ENCODE data around the gene NLRP4.

NLRP4 gene

DNA sequence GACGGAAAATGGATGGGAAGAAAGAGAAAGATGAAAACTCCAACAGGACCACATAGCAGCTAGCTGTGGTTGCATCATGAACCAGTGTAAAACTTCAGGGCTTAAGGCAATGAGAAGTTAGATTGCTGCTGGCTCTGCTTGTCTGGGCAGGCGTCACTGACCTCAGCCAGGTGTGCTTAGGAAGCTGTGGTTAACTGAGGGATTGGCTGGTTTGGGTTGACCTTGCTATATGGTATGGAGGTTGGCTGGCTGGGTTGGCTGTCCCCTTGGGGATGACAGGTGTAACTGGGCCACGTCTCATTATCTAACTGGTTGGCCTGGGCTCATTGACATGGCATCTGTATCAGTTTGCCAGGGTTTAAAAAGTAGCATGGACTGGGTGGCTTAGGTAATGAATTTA lies 40.9 kb downstream of the NLRP4 start:
- TF ChIP-seq RARB (CRISPR knock-in tag; IDR thresholded peaks at IDR 0.05): no peak
- TF ChIP-seq ESRRG (CRISPR knock-in tag; IDR thresholded peaks at IDR 0.05): no peak
- TF ChIP-seq, protein P1, sequence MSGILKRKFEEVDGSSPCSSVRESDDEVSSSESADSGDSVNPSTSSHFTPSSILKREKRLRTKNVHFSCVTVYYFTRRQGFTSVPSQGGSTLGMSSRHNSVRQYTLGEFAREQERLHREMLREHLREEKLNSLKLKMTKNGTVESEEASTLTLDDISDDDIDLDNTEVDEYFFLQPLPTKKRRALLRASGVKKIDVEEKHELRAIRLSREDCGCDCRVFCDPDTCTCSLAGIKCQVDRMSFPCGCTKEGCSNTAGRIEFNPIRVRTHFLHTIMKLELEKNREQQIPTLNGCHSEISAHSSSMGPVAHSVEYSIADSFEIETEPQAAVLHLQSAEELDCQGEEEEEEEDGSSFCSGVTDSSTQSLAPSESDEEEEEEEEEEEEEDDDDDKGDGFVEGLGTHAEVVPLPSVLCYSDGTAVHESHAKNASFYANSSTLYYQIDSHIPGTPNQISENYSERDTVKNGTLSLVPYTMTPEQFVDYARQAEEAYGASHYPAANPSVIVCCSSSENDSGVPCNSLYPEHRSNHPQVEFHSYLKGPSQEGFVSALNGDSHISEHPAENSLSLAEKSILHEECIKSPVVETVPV (CRISPR knock-in tag; IDR thresholded peaks at IDR 0.05): no peak
- TF ChIP-seq GLIS3 (CRISPR knock-in tag; IDR thresholded peaks at IDR 0.05): no peak
- TF ChIP-seq, protein P2, sequence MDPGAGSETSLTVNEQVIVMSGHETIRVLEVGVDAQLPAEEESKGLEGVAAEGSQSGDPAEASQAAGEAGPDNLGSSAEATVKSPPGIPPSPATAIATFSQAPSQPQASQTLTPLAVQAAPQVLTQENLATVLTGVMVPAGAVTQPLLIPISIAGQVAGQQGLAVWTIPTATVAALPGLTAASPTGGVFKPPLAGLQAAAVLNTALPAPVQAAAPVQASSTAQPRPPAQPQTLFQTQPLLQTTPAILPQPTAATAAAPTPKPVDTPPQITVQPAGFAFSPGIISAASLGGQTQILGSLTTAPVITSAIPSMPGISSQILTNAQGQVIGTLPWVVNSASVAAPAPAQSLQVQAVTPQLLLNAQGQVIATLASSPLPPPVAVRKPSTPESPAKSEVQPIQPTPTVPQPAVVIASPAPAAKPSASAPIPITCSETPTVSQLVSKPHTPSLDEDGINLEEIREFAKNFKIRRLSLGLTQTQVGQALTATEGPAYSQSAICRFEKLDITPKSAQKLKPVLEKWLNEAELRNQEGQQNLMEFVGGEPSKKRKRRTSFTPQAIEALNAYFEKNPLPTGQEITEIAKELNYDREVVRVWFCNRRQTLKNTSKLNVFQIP (CRISPR knock-in tag; IDR thresholded peaks at IDR 0.05; ENCODE audit: borderline replicate concordance, low read depth): no peak
- TF ChIP-seq ZFP30 (CRISPR knock-in tag; IDR thresholded peaks at IDR 0.05): no peak
- no peak for TF ChIP-seq ISL1 (CRISPR knock-in tag; IDR thresholded peaks at IDR 0.05)
- no peak for TF ChIP-seq SNAI2 (CRISPR knock-in tag; IDR thresholded peaks at IDR 0.05)
- TF ChIP-seq ZC3H10 (CRISPR knock-in tag; IDR thresholded peaks at IDR 0.05): no peak
- TF ChIP-seq TCF4 (CRISPR knock-in tag; IDR thresholded peaks at IDR 0.05; ENCODE audit: borderline replicate concordance): no peak
- TF ChIP-seq ZNF8 (CRISPR knock-in tag; IDR thresholded peaks at IDR 0.05): no peak
- TF ChIP-seq TOX (CRISPR knock-in tag; IDR thresholded peaks at IDR 0.05; ENCODE audit: borderline replicate concordance): no peak
- TF ChIP-seq CSDC2 (CRISPR knock-in tag; IDR thresholded peaks at IDR 0.05): no peak
- TF ChIP-seq PPARA (CRISPR knock-in tag; IDR thresholded peaks at IDR 0.05; ENCODE audit: borderline replicate concordance): no peak
- TF ChIP-seq BACH2 (CRISPR knock-in tag; IDR thresholded peaks at IDR 0.05; ENCODE audit: borderline replicate concordance): no peak
- TF ChIP-seq, protein P3, sequence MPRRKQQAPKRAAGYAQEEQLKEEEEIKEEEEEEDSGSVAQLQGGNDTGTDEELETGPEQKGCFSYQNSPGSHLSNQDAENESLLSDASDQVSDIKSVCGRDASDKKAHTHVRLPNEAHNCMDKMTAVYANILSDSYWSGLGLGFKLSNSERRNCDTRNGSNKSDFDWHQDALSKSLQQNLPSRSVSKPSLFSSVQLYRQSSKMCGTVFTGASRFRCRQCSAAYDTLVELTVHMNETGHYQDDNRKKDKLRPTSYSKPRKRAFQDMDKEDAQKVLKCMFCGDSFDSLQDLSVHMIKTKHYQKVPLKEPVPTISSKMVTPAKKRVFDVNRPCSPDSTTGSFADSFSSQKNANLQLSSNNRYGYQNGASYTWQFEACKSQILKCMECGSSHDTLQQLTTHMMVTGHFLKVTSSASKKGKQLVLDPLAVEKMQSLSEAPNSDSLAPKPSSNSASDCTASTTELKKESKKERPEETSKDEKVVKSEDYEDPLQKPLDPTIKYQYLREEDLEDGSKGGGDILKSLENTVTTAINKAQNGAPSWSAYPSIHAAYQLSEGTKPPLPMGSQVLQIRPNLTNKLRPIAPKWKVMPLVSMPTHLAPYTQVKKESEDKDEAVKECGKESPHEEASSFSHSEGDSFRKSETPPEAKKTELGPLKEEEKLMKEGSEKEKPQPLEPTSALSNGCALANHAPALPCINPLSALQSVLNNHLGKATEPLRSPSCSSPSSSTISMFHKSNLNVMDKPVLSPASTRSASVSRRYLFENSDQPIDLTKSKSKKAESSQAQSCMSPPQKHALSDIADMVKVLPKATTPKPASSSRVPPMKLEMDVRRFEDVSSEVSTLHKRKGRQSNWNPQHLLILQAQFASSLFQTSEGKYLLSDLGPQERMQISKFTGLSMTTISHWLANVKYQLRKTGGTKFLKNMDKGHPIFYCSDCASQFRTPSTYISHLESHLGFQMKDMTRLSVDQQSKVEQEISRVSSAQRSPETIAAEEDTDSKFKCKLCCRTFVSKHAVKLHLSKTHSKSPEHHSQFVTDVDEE (CRISPR knock-in tag; IDR thresholded peaks at IDR 0.05): no peak
- TF ChIP-seq OSR1 (CRISPR knock-in tag; IDR thresholded peaks at IDR 0.05): no peak
- no peak for TF ChIP-seq ARNTL (CRISPR knock-in tag; IDR thresholded peaks at IDR 0.05; ENCODE audit: borderline replicate concordance, low read depth)
- ATAC-seq: no peak

DNA sequence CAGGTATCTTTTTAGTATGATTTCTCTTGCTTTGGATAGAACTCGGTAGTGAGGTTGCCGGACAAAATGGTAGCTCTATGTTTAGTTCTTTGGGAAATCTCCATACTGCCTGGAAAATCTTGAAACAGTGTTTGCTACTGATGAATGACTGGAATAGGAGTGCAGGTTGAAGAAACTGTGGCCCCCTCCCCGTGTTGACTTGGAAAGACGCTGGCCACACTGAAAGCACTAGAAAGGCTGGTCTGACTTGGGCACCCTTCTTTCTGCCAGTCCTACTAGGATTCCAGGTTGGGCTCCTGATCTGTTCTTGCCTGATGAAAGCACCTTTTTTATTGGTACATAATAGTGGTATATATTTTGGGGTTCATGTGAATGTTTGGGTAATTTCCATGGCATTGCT lies 46.3 kb downstream of the NLRP4 start:
- TF ChIP-seq, protein P2 (CRISPR knock-in tag; IDR thresholded peaks at IDR 0.05; ENCODE audit: borderline replicate concordance, low read depth): no peak
- TF ChIP-seq BACH2 (CRISPR knock-in tag; IDR thresholded peaks at IDR 0.05; ENCODE audit: borderline replicate concordance): no peak
- no peak for TF ChIP-seq PPARA (CRISPR knock-in tag; IDR thresholded peaks at IDR 0.05; ENCODE audit: borderline replicate concordance)
- no peak for TF ChIP-seq CSDC2 (CRISPR knock-in tag; IDR thresholded peaks at IDR 0.05)
- TF ChIP-seq, protein P4, sequence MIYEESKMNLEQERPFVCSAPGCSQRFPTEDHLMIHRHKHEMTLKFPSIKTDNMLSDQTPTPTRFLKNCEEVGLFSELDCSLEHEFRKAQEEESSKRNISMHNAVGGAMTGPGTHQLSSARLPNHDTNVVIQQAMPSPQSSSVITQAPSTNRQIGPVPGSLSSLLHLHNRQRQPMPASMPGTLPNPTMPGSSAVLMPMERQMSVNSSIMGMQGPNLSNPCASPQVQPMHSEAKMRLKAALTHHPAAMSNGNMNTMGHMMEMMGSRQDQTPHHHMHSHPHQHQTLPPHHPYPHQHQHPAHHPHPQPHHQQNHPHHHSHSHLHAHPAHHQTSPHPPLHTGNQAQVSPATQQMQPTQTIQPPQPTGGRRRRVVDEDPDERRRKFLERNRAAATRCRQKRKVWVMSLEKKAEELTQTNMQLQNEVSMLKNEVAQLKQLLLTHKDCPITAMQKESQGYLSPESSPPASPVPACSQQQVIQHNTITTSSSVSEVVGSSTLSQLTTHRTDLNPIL (CRISPR knock-in tag; IDR thresholded peaks at IDR 0.05; ENCODE audit: low read depth): no peak
- no peak for TF ChIP-seq ZNF70 (CRISPR knock-in tag; IDR thresholded peaks at IDR 0.05)
- no peak for TF ChIP-seq ARNTL (CRISPR knock-in tag; IDR thresholded peaks at IDR 0.05; ENCODE audit: borderline replicate concordance, low read depth)
- no peak for TF ChIP-seq ZC3H10 (CRISPR knock-in tag; IDR thresholded peaks at IDR 0.05)
- TF ChIP-seq, protein P5, sequence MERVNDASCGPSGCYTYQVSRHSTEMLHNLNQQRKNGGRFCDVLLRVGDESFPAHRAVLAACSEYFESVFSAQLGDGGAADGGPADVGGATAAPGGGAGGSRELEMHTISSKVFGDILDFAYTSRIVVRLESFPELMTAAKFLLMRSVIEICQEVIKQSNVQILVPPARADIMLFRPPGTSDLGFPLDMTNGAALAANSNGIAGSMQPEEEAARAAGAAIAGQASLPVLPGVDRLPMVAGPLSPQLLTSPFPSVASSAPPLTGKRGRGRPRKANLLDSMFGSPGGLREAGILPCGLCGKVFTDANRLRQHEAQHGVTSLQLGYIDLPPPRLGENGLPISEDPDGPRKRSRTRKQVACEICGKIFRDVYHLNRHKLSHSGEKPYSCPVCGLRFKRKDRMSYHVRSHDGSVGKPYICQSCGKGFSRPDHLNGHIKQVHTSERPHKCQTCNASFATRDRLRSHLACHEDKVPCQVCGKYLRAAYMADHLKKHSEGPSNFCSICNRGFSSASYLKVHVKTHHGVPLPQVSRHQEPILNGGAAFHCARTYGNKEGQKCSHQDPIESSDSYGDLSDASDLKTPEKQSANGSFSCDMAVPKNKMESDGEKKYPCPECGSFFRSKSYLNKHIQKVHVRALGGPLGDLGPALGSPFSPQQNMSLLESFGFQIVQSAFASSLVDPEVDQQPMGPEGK (CRISPR knock-in tag; IDR thresholded peaks at IDR 0.05; ENCODE audit: borderline replicate concordance): no peak
- no peak for TF ChIP-seq ZFP30 (CRISPR knock-in tag; IDR thresholded peaks at IDR 0.05)
- TF ChIP-seq, protein P3 (CRISPR knock-in tag; IDR thresholded peaks at IDR 0.05): no peak
- TF ChIP-seq OSR1 (CRISPR knock-in tag; IDR thresholded peaks at IDR 0.05): no peak
- TF ChIP-seq ZNF565 (CRISPR knock-in tag; conservative IDR thresholded peaks at IDR 0.05; ENCODE audit: low read depth): no peak
- TF ChIP-seq ESRRG (CRISPR knock-in tag; IDR thresholded peaks at IDR 0.05): no peak
- TF ChIP-seq ZFP3 (CRISPR knock-in tag; IDR thresholded peaks at IDR 0.05): no peak
- TF ChIP-seq GLIS3 (CRISPR knock-in tag; IDR thresholded peaks at IDR 0.05): no peak
- TF ChIP-seq ZNF8 (CRISPR knock-in tag; IDR thresholded peaks at IDR 0.05): no peak
- ATAC-seq: no peak

Measured in SK-N-SH treated with all-trans-retinoic acid at 6 μM for 48 hours (cell line).